HG02610 (cell line): ENCODE data around the gene MAP3K2.

ENCODE experiments used
- ATAC-seq: cut with Tn5 transposase; IDR thresholded peaks from one replicate; pipeline ENCODE4 v1.9.1; 2021; ENCODE audit warnings: mild to moderate bottlenecking, moderate library complexity; ENCODE audit not compliant: unreplicated experiment

MAP3K2 gene

DNA sequence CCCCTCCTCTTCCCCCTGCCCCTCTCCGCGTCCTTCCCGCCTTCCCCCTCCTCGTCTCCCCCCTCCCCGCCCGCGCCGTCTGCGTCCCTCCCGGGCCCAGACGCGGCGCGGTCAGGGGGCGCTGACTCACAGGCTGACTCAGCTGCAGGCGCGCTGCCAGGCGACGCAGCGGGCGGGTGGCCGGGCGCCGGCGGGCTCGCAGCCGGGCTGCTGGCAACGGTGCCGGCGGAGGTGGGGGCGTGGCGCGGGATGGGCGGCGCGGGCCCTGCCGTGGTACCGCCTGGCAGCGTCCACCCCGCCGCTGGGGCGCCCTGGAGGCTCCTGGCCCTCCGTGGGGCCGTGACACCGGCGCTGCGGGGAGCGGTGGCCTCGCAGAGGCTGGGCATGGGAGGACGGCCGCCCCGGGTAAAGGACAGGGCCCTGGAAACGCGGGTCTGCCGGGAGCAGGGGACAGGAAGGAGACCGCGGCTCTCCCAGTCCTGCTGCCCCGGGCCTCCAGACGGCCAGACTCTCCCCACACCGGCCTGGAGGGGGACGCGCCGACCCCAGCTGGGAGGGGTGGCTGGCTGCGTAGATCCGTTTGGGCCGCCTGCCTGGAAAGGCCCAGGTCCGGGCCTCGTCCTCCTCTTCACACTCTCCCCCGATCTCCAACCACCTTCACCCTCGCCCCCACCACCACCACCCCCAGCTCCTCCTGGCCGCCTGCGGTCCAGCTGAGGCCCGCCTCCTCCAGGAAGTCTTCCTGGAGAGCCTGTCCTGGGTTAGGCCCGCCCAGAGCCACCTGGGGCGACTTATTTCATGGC, 20.4 kb upstream of the MAP3K2 start:
- ATAC-seq = peak; percentile 75

DNA sequence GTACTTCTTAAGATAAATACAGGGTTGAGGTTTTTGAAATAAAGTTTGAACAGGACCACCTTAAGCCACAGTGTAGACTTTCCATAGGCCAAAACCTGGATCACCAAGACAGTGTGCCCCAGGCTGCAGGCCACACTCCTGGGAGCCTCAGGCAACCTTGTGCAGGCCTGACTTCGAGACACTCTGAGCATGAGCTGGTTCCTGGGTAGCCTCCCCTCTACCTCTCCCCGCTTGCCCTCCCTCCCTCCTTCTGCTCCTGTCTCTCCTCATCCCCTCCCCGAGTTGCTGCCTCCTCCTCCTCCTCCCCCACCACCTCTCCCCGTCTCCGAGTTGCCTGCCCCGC, 19.9 kb upstream of the MAP3K2 start:
- ATAC-seq = no peak

DNA sequence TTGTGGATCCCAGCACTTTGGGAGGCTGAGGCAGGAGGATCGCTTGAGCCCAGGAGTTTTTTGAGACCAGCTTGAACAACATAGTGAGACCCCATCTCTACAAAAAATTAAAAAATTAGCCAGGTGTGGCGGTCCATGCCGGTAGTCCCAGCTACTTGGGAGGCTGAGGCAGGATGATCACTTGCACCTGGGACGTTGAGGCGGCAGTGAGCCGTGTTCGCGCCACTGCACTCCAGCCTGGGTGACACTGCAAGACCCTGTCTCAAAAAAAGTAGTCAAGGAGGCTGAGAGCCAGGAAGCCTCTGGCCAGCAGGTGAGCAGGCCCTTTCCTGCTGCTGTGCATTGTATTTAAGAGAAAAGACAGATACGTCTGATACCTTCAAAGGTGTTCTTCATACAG, 19.3 kb upstream of the MAP3K2 start:
- no peak for ATAC-seq

DNA sequence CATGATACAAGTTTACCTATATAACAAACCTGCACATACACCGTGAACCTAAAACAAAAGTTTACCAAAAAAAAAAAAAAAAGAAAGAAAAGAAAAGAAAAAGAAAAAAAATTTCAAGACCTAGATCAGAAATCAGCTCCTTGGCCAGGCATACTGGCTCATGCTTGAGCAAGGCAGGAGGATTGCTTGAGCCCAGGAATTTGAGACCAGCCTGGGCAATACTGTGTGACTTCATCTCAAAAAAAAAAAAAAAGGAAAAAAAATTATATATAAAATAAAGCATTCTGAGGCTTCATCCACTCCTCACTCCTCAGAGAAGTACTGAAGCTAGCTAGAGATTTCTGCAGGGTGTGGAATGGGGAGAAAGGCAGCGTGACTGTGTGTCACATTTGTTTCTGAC, 18.7 kb upstream of the MAP3K2 start:
- ATAC-seq = no peak

DNA sequence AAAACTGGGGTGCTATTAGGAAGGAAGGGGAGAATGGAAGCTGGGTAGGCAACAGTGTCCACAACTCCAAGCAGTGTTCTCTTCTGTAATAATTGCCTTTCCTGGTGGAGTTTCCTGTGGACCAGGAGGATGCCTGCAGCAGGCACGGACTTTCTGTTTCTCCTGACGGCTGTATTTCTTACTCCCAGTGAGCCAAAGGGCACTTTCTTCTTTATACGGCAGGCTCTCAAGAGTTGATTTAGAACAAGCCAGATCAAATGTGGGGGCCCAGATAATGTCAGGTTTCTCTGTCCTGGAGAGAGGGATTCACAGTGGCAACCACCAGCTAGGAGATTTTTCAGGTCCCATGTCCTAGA, 17.5 kb upstream of the MAP3K2 start:
- ATAC-seq = no peak

DNA sequence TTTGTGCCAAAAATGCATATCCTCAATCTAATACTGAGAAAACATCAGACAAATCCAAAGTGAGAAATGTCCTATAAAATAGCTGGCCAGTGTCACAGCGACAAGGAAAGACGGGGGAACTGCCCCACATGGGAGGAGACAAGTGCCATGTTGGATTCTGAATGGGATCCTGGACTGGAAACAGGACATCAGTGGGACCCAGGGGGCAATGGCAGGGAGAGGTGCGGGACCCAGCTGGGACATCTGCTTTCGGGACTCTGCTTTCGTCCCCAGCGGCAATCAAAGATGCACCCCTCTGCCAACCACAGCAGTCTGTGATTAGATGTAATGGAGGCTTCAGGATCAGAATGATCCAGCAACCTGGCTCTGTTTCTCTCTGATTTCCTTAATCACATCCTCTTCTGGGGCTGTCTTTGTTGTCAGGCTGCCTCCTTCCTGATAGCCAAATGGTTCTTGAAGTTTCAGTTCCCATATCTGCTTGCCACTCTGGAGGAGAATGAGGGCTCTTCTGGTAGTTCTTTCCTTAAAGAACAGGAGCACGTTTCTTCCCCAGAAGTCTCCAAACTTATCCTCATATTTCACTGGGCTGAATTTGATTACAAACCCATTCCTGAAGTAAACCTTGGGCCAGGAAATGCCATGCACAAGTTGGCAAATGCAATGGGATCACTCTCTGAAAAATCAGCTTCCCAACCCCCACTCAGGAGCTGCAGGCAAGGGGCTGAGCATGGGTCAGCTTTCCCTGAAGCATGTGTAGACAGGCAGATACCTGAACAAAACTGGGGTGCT, 16.9 kb upstream of the MAP3K2 start:
- ATAC-seq = no peak

DNA sequence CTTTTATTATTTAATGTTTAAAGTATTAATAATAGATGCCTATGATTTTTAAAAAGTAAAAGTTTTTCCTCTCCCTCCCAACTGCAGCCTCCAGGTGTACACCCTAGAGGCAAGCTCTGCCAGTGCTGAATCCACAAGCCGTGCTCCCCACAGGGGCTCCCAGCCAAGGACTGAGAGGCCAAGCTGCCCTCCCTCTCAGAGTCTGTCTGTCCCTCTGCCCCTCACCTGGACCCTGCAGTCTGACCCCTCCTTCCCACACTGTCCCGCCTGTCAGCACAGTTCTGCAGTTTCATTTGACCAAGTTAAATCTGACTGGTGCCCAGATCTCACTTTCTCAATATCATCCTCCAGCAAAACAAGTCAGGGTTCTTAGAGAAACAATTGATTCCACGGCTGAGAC, 15.7 kb upstream of the MAP3K2 start:
- no peak for ATAC-seq

DNA sequence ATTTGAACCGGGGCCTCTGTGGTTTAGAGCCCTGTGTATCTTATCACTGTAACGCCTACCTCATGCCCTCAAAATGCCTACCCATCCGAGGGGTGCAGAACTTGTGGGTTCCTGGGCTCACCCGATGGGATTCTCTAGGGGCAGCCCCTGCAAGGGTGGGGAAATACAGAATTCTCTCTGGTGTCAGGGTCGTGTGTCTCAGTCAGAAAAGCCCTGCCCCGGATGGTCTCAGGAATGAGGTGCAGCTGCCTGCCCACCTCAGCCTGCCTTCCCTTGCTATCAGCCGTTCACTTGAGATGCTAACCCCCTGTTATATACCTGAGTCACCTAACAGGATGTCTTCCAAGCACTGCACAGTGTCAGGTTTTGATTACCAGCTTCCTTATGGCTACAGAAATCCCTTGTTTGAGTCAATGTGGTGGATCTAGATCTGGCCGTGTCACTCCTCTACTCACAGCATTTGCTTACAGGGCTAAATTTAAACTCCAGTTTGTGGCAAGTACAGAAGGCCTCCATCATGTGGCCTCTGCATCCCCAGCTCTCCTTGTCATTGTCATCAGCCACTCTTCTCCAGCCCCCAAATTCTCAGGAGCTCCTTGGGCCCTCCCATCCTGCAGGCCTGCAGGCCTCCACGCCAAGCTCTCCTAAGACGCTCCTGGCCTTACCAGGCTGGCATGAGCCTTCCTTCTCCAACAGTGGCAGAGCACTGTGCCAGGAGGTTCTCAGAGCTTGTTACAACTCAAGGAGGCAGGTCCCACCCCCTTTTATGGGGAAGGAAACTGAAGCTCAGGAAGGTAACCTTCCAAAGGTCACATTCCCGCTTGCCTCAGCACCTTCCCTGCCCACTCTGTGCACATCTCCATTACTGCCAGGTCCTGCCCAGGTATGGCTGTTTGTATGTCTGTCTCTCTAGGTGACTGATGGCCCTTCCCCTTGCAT, 14.3 kb upstream of the MAP3K2 start:
- ATAC-seq = peak; percentile 46

DNA sequence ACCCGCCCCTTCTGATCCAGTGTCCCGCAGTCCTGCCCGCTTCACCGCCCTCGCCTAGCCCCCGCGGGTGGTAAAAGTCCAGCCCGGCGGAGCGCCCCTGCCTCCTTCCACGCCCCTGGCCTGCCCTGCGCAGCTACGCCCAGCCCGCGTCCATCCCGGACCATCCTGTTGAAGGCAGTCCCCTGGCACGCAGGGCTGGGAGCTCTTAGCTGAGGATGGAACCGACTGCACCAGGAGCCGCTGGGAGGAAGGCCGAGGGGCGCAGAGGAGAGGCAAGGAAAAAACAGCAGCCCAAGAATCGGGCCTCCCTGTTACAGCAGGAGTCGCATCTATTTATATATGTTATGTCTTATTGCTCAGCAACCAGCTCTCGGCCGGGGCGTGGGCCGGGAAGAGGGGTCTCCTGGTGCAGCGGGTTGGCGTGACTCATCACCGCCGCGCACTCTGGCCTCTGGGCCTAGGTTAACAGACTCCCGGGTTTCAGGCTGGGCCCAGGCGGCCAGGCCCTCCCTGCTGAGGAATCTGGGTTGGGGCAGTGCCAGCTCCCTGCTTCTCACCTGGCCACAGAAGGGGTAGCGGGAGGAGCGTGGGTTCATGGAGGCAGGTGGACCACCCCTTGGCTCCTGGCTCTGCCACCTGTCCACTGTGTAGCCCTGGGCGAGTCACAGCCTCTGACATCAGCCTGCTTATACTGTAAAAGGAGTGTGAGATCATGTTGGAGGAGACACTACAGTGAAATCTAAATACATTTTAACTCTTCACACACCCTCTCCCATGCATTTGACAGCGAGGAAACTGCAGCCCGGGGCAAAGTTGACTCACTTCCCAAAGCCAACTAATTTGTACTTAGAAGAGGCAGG, 13.4 kb upstream of the MAP3K2 start:
- no peak for ATAC-seq

DNA sequence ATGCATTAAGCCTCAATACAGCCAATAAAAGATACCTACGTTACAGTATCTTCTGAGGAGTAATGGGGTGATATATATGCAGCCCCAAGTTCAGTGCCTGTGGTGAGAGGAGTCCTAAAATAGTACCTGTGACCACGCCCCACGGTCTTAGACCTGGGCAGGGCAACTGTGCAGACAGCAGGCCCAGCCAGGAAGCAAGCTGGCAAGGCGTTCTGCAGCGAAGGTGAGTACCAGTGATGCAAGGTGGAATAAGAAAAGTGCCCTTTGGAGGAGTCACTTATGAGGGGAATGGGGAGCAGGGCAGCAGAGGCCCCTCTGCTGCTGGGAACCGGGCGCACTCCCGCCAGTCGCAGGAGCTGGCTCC, 12.7 kb upstream of the MAP3K2 start:
- ATAC-seq = no peak

DNA sequence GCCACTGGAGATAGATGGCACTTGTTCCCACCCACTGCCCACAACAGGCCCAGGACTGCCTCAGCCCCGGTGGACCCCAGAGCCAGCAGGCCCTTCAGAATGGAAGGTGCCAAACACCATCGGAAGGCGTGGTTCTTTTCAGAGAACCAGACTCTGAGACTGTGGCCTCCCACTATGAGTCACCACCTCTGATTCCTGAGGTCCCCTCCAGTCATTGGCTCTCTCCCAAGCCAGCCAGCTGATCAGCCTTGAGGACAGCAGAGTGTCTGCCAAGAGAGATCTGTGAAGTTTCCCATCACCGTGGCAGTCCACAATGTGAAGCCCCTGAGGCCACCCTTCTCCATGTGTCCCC, 10.4 kb upstream of the MAP3K2 start:
- peak; percentile 88 for ATAC-seq

DNA sequence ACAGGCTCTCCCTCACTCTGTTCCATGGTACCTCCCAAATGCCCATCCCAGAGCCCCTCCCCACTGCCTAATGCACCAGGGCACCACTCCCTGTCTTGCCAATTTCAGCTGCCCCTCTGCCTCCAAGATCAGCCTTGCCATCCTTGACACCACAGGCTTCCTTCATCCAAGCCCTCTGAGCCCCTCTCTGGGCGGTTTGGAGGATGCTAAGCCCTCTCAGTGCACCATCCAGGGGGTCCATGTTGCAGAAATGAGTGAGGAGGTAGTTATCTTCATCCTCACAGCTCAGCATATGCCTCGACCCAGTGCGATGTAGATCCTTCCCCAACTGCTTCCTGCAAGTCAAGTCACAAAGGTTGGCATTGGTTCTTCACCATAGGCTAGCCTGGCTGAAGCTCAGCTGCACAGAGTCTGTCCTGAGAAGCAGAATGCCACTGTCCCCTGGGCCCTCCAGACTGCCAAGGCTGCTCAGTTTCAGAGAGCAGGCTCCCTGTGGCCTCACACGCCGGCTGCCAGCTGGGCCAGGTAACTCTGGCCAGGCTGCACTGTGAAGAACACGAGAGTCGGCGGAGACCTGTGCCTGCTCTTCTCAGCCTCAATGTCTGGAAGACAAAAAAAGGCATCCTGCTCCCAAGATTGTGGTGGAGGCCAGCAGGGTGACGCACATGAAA, 9.9 kb upstream of the MAP3K2 start:
- ATAC-seq = no peak

DNA sequence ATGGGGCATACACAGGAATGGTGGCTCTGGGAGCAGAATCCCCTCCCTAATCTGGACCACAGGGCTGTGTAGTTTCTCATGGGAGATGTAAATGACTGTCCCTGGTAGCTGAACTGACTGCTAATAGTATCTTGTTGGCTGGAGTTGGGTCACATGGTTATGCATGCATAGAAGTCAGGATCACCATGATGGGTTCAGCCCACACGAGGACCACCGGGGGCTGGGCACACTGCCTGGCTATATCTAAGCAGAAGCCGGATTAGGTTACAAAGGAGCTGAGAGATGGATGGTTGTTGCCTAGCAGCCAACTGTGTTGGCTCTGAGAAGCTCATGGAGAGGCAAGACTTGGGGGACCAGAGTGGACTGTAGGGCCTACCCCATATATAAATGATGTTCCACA, 6.7 kb upstream of the MAP3K2 start:
- ATAC-seq = no peak

DNA sequence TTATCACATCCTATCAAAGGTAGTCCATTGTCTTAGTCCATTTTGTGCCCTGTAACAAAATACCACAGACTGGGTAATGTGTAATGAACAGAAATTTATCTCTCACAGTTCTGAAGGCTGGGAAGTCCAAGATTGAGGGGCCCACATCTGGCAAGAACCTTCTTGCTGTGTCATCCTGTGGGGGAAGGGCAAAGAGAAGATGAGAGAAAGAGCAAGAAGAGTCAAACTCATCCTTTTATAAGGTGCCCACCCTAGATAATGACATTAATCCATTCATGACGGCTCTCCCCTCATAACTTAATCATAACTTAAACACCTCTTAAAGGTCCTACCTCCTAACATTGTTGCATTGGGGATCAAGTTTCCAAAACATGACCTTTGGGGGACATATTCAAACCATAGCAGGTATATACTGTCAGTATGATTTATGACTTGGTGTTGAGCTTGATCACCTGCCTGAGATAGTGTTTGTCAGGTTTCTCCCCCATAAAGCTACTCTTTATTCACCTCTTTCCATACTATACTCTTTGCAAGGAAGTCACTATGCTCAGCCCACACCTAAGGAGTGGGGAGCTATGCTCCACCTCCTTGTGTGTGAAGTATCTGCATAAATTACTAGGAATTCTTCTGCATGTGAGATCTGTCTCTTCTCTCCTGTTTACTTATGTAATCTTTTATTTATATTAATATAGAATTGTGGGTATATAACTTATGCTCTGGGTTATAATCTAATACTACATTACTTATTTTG, 5.2 kb upstream of the MAP3K2 start:
- no peak for ATAC-seq

DNA sequence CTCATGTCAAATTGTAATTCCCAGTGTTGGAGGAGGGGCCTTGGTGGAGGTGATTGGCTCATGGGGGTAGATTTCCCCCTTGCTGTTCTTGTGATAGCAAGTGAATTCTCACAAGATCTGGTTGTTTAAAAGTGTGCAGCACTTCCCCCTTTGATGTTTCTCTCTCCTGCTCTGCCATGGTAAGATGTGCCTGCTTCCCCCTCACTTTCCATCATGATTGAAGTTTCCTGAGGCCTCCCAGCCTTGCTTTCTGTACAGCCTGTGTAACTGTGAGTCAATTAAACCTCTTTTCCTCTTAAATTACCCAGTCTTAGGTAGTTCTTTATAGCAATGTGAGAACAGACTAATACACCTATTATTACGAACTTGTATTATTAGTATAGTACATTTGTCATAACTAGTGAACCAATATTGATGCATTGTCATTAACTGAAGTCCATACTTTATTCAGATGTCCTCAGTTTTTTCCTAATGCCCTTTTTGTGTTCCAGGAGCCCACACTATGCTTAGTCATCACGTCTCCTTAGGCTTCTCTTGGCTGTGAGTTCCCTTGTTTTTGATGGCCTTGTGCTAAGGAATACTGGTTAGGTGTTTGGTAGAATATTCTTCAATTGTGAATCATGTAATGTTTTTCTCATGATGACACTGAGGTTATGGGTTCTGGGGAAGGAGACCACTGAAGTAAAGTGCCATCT, 4.5 kb upstream of the MAP3K2 start:
- no peak for ATAC-seq

DNA sequence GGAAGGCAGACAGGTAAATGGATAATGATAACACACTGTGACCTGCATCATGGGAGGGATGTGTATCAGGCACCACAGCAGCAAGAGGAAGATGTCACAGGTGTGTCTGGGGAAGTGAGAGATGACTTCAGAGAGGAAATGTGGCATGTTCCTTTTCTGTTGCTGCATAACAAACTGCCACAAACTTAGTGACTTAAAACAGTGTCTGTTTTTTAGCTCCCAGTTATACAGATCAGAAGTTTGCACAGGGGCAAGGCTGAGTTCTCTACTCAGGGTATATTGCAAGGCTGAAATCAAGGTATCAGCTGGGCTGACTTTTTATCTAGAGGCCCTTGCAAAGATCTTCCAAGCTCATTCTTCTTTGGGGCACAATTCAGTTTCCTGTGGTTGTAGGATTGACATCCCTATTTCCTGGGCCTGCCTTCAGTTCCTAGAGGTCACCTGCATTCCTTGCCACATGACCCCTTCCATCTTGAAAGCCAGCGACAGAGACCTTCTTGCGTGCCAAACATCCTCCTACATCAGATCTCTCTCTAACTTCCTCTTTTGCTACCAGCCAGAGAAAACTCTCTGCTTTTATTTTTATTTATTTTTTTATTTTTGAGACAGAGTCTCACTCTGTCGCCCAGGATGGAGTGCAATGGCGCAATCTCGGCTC, 2.1 kb upstream of the MAP3K2 start:
- no peak for ATAC-seq

DNA sequence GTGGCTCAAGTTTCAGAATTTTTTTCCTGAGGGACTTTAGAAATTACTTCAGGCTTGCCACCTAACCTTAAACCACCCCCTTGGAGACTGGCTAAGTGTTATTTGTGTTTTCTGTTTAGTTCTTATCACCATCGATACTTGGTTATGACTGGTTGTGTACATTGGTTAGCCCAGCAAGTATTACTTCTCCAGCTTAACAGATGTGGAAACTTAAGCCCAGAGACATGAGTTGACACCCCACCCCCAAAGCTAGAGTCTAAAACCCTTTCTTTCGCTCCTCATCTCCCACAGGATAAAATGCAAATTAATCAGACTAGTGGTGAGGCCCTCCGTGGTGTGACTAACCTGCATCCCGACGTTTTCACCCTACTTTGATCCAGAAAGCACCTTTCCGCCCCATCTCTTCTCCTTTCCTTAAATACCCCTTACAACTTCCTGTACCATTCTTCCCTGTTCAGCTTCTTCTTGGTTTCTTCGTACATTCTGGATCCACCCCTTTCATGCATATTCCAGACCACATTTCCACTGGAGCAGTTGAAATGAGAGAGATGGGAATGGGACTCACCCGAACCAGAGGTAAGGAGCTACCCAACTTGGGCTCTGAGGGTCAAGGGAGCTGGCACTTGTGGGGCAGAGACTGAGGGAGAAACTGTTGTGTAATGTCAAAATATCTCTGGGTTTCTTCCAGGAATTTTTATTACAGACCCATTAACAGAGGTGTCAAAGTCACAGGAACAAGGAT, 819 bp upstream of the MAP3K2 start:
- ATAC-seq = peak; percentile 23
